ENCODE measurements around the gene CACNA1B.
"Not testable (repeated sequence)": the region's sequence is repeated elsewhere in the genome, so short reads cannot be mapped to it uniquely, and the experiment has no call there.

Gene CACNA1B

DNA sequence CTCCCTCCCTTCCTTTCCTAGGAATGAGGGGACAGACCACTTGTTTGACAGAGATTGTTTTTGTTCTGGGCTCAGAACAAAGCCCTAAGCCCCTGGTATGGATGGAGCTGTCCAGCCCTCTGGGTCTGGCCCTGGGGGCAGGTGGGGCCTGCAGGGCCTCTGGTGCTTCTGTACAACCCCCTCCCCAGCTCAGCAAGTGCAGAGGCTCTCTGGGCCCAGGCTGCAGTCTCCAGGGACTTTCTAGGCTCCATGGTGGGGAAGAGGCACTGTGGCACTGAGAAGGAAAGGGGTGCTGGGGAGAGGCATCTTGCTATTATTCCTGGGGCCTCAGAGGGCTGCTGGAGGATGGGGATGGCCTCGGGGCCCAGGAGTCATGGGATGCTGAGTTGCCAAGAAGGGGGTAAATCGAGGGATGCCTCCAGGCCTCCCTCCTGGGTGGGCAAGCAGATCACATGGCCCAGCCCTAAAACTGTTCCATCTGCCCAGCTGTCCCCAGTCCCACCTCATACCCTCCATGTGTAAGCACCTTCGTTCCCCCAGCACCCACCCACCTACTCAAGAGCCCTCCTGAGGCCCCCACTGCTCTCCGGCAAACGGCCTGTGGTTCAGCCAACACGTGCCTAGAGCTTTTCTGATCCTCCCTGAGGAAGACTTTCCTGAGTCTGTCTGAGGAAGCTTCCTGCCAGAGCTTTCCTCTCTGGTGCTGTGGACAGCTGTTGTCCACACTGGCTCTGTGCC lies 225.7 kb downstream of the CACNA1B start:
- no peak for DNase-seq

DNA sequence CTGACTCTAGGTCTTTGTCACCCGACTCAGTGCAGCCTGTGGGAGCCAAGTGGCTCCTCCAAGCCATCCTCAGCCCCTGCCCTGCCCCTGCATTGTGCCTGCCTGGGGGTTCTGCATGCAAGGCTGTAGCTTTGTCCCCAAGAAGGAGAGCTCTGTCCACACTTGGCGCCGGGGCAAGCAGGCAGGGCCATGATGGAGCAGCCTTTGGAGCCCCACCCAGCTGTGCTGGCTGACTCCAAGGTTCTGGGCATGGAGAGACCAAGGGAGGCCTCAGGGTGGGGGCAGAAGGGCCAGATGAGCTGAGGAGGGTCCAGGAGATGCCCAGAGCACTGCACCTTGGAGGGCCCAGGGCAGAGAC lies 226.2 kb downstream of the CACNA1B start:
- no peak for DNase-seq

DNA sequence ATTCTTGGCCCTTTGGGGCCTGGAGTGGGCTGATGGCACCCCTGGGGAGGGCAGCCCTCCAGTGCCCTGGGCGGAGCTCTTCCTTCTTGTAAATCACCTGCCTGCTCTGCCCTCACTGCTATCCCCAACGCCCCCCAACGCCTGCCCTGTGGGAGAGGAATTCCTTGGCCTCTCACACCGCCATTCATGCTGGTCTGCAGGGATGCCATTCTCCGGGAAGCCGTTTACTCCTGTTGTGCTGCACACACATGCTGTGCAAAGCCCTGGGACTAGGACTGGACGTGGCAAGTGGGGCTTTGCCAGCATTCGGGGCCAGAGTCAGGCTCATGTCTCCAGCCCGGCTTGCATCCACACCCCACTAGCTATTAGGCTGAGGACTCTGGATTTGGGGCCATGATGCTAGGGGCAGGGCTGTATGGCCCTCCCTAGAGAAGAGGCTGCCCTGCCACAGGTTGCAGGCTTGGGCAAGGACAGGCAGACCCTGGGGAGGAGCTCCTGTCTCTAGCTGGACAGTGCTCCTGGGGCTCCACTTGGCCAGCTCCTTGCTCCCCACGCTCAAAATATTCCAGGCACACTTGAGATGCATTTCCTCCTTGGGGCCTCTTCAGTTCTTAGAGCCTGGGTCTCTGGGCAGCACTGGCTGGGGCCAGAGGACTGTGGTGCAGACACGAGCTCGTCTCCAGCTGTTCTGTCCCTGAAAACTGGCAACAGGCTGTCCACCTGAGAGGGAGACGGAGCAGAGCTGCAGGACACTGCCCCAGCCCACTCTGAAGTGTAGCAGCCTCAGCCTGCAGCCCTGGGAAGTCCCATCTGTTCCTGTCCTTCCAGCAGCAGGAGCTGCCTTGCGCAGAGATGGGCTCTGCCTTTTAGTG lies 226.9 kb downstream of the CACNA1B start:
- no peak for DNase-seq

DNA sequence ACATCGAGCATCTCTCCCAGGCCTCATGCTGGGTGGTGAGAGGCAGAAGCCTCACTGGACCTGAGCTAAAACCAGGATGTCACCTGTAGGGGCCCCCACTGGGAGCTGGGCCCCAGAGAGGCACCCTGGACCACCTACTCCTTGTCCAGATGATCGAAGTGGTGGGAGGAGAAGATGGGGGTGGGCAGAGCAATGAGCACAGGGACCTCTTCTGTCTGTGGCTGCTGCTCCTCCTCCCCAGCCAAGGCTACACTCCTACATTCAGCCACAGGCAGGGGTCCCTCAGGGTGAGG lies 227.5 kb downstream of the CACNA1B start:
- no peak for DNase-seq

DNA sequence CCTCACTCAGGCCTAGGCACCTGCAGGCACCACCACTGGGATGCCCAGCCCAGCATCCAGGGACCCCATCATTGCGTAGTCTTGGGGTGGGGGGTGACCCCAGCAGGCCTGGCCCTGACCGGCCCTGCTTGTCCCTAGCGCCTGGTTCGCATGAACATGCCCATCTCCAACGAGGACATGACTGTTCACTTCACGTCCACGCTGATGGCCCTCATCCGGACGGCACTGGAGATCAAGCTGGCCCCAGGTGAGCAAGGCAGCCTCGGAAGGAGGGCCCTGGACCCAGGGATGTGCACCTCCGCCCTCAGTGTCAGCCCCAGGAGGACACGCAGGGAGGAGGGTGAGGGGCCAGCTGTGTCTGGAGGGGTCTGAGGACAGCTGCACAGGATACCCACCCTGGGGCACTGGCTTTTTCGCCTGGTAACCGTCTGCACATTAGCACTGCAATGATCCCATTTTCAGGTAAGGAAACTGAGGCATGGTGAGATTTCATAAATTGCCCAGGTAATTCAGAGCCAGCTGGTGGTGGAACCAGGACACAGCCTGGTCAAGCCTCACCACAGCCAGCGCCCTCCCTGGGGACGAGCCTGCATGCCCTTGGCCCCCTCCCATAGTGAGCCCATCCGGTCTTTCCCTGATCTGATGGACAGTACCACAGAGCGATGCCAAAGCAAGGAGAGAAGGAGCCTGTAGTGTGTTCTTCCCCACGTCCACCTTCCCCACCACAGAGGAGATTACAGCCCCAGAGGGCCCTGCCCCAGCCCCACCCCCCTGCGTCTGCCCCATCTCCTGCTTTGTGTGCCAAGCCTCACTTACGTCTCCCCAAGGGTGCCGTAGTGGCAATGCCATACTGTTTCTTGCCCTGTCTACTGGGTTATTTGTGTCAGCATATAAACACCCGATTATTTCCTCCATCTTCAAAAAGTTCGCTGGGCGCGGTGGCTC lies 228.3 kb downstream of the CACNA1B start:
- DNase-seq: no peak

DNA sequence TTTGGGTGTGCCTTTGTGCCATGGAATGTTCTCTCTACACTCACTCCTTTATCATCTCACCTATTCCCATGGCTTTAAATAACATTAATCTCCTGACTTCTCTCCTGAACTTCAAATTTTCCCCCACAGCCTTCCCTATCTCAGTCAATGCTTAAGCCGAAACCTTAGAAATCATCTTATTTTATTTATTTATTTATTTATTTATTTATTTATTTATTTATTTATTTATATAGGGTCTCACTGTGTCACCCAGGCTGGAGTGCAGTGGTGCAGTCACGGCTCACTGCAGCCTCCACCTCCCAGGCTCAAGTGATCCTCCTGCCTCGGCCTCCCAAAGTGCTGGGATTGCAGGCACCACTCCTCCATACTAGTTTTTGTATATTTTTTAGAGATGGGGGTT lies 229.5 kb downstream of the CACNA1B start:
- not testable (repeated sequence) for DNase-seq

DNA sequence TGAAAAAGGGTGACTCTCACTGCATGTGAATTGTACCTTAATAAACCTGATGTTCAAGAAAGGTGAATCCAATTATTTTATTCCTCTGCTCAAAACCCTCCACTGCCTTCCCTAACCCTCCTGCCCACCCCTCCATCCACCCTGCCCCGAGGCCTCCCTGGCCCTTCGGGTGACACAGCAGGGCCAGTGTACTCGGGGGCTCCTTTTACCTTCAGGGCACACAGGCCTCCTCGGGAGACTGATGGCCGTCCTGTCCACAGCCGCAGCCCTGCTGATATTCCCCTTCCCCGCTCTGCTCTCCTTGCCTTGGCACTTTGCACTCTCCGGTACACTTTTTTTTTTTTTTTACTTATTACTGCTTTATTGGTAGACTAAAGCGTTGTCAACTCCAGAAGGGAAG lies 234.0 kb downstream of the CACNA1B start:
- DNase-seq: no peak

DNA sequence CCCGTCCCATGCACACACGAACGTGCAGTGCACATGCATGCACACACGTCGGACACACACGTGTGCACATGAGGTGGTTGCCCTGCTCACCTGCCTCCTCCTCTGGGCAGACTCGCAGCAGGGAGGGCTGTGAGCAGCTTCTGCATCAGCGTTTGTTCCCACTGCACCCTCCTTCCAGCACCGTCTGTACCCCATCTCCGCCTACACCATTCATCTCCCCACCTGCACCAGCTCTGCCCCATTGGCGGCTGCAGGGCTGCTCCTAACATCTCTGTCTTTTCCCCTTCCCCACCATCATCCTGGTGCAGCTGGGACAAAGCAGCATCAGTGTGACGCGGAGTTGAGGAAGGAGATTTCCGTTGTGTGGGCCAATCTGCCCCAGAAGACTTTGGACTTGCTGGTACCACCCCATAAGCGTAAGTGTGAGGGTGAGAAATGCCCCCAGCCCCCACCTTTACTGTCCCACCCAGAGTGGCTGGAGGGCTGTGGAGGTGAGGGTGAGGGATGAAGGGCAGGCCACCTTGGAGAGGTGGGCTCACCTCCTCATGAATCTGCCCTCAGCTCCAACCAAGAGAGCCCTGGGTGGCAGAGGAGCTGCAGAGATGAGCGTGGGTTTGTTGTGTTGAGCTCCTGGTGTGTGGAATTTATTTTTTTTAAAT lies 234.6 kb downstream of the CACNA1B start:
- no peak for DNase-seq

DNA sequence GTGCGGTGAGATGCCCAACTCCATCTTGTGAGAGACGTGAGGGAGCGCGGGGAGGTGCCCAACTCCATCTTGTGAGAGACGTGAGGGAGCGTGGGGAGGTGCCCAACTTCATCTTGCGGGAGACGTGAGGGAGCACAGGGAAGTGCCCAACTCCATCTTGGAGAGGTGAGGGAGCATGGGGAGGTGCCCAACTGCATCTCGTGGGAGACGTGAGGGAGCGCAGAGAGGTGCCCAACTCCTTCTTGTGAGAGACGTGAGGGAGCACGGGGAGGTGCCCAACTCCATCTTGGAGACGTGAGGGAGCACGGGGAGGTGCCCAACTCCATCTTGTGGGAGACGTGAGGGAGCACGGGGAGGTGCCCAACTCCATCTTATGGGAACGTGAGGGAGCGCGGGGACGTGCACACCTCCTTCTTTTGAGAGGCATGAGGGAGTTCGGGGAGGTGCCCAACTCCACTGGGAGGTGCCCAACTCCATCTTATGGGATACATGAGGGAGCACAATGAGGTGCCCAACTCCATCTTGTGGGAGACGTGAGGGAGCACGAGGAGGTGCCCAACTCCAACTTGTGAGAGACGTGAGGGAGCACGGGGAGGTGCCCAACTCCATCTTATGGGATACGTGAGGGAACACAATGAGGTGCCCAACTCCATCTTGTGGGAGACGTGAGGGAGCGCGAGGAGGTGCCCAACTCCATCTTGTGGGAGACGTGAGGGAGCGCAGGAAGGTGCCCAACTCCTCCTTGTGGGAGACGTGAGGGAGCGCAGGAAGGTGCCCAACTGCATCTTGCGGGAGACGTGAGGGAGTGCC lies 235.4 kb downstream of the CACNA1B start:
- no peak for DNase-seq

DNA sequence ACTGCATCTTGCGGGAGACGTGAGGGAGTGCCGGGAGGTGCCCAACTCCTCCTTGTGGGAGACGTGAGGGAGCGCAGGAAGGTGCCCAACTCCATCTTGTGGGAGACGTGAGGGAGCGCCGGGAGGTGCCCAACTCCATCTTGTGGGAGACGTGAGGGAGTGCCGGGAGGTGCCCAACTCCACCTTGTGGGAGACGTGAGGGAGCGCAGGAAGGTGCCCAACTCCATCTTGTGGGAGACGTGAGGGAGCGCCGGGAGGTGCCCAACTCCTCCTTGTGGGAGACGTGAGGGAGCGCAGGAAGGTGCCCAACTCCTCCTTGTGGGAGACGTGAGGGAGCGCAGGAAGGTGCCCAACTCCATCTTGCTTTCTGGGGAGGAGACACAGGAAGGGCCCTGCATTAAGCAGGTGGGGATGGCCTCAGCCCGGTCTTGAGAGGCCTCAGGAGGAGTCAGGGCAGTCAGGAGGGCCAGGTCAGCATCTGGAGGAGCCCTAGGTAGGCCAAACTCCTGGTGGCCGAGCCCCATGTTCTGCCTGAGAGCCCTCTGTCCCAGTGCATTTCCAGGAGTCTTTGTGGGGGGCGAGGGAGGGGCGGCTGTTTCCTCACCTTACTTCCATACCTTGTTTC lies 236.2 kb downstream of the CACNA1B start:
- DNase-seq: not testable (repeated sequence)

DNA sequence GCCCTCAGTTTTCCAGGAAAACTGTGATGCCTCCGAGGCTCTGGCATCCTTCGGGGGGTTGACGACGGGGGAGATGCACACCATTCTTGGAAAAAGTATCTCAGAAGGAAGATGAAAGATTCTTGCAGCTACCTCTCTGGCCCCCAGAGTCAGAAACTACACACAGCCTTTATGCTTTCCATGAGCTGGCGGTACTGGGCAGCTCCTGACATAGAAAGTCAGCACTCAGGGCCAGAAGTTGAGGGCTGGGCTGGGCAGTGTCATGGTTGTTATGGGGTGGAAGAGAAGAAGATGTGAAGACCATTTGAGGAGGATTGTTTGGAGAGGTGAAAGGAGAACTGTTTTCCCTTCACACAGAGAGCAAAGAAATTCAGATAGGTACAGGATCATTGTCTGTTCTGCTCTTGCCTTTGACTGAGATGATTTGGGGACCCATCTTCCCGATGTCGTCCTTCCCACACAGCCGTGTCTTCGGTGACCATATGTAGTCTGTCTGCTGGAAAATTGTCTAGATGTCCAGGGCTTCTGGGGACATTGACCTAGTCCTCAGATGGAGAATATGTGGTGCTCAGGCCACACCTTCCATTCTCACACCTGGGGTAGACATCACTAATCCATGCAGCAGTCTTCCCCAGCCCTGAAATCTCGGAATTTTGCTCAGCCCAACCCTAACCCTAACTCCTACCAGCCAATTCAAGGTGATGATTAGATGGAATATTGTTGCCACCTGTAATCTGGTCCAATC lies 237.1 kb downstream of the CACNA1B start:
- DNase-seq: no peak

DNA sequence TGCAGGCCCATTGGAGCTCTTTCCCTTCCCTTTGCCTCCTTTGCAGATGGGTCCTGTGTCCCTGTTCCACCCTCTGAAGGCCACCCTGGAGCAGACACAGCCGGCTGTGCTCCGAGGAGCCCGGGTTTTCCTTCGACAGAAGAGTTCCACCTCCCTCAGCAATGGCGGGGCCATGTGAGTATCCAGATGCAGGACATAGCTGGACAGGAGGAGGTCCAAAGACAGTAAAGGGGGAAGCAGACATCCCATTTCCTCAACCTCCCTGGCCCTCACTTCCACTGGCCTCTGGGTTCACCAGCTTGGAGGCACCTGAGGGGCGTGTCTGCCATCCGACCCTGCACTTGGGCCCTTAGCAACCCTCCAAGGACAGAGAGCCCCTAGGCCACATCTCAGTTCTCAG lies 237.9 kb downstream of the CACNA1B start:
- no peak for DNase-seq

DNA sequence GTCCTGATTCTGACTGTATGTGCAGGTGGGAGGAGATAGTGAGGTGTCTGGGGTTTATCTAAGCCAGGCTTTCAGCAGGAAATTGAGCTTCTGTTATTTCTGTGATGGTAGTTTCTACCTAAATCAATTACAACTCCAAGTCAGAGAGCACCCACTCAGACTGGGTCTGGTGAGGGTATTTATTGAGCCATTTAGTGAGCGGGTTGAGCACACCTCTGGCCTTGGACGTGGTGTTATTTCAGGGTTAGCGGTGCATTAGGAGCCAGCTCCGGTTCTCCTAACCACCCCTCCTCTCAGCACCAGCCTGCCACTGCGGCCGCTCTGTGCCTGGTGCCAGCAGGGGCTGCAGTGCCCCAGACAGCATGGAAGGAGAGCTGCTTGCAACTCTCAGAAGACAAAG lies 238.9 kb downstream of the CACNA1B start:
- DNase-seq: no peak

DNA sequence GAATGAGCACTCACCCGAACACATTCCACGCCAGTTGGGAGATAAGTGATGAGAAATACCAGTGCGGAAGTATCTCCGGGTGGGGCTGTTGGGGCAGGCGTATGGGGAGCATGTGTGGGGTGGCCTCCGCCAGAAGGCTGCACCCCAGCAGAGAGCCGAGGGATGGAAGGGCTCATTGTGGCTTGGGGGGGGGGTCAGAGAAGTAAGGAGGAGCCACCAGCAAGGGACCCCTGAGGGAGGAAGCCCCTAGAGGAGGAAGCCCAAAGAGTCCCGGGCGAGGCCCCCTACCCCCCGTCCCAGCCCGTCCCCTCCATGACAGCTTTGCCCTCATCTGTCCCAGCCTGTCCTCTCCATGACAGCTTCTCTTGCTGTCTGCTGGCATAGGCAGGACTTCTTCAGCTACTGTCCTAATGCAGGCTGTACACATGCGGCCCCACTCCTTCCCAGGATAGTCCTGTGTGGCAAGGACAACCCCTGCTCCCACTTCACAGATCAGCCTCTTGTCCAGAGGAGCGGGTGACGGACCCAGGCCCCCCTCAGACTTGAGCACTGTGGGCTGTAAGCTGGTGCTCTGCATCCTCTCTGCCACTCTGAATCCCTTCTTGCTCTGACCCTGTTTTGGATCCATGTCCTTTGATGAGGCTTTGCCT lies 239.6 kb downstream of the CACNA1B start:
- no peak for DNase-seq

DNA sequence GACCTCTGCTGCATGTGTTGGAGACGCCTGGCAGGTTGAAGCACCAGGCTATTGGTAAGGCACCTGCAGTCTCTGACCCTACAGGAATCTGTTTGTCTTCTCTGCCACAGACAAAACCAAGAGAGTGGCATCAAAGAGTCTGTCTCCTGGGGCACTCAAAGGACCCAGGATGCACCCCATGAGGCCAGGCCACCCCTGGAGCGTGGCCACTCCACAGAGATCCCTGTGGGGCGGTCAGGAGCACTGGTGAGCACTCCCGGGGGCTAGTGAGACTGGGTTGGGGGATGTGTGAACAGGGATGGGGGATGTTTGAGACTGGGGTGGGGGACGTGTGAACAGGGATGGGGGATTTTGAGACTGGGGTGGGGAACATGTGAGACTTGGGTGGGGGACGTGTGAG lies 240.3 kb downstream of the CACNA1B start:
- no peak for DNase-seq

DNA sequence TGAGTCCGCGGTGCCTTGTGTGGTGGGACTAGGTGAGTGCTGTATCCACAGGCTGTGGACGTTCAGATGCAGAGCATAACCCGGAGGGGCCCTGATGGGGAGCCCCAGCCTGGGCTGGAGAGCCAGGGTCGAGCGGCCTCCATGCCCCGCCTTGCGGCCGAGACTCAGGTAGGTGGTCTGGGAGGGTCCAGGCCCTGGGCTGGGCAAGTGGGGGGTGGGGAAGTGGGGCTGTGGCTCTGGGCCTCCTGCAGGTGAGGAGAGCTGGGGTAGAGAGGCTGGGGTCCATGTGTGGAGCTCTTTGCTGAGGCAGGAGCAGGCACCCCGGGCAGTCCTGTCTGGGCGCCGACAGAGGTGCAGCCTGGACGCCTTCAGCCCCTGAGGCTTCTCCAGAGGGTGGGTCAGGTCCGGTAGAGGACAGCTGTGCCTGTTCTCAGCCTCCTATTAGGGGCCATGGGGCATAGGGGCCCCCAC lies 241.1 kb downstream of the CACNA1B start:
- DNase-seq: no peak

DNA sequence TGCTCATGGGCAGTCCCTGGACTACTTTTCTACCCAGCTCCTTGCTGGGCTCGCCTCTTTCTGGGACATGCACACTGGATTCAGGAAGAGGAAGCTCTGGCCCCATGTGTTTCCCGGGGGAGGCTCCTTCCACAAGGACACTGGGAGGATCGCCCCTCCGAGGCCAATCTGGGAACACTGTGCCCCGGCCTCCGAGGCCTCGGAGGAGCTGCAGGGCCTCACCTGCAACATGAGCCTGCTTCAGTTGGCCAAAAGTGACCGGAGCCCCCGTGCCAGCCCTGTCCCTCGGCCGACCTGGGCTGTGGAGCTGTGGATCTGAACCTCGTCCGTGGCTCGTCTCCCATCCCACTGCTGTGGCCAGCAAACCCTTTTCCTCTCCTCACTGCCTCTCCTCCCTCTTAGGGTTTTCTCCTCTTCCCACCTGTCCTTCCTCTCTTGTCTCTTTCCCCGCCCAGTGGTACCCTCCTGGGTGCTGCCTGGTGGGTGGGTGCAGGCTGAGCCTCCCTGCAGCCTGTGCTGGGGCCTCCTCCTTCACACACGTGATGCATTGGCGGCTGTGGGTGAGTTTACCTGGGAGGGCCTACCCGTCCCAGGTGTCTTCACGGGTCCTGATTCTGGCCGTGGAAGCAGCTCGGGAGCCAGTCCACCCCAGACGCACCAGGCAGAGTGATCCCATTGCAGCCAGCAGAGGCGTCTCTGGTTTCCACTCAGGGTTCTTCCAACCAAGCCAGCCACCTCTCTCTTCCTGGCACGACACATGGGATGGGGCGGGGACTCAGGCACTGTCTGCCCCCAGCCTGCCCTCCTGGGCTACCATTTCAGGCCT lies 241.8 kb downstream of the CACNA1B start:
- no peak for DNase-seq

DNA sequence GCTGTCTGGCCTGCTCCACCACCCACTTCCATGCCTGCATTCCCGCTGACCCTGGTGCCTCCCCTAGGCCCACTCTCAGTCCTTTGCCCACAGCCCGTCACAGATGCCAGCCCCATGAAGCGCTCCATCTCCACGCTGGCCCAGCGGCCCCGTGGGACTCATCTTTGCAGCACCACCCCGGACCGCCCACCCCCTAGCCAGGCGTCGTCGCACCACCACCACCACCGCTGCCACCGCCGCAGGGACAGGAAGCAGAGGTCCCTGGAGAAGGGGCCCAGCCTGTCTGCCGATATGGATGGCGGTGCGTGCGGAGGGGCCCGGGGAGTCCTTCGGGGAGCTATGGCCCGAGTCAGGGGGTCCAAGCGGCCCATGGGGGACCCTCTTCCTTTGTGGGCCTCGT lies 242.5 kb downstream of the CACNA1B start:
- DNase-seq: no peak

All from stimulated activated CD4-positive, alpha-beta T cell treated with anti-CD3 and anti-CD28 coated beads, Interleukin-2, amount 100 ng/mL, for 48 hours (primary cell).